NCI-H2107 (cell line): ENCODE results near the gene MTURN.

Source experiments
- DNase-seq: peaks from one replicate; lab custom pipeline; 2025; lab: John Stamatoyannopoulos, UW

MTURN gene

DNA sequence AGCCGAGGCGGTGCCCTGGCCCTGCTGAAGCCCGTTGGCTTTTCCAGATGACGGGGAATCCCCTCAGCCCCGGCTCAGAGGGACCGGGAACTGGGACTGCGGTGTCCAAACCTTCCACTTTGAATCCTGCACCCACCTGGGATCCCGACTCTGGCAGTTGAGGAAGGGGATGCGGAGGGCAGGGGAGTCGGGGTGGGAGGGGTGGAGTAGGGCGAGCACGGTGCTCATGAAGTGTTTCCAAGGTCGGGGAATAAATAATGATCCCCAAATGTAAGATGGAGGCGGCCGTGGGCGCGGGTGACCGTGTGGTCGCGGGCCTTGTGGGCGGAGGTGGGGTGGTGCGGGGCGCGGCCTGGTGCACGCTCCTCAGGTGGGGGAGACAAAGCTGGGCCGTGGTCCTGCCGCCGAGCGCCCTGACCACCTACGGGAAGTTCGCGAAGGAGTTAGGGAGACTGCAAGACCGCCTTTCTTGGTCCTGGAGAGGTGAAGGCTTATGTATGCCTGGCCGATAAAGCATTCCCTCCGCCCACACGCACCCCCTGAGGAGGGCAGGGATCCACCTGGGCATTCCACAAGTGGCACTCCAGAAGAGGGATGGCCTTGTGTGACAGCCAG is 1.4 kb downstream of the MTURN start:
- no peak for DNase-seq

DNA sequence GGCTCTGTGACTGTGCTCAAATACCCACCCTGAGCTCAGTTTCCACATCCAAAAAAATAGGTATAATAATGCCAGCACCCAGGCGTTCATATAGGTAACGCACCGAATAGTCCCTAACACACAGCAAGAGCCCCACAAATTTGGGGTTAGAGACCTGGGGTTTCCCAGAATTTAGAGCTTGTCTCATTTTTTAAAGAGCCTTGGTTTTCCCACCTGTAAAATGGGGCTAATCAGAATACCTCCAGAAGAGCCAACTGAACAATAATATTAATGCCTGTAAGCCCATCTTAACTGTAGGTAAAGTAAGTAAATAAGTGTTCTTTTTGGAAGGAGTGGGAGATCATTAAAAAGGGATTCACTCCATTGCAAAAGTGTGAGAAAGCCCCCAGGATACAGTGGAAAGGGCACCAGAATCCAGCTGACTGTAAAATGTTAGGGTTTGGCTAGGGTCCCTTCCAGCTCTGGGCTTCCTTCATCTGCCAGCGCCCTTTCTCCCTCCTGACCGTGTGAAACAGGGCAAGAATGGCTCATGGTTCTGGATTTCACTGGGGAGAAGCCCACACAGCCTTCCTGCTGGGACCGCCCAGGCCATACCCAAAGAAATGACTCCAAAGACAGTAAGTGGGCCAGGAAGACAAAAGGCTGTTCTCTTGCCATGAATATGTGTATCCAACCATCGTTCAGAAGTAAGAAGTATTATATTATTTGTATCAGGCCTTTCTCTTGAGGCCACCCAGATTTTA is 2.1 kb downstream of the MTURN start:
- no peak for DNase-seq

DNA sequence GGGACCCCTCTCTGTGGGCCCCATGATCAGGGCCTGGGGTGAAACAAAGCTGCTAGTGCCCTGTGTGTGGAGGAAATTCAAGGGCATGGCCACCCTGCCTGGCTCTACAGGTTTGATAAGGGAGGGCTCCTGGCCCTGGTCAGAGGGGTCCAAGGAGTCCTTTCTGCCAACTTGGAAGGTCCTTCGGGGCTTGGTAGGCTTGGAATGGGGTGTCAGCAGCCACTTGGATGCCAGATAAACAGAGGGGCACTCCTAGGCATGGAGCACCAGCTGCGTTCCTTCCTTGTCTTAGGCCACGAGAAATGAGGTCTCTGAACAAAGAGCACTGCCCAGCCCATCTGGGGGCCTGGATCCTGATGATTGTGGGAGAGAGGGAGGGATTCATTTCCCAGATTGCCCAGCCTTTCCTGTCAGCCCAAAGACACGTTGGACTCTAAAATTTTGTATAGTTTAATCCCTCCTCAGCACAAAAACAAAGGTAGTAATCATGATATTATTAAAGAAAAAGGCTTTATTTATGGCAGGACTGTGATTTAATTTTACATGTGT is 5.1 kb downstream of the MTURN start:
- no peak for DNase-seq

DNA sequence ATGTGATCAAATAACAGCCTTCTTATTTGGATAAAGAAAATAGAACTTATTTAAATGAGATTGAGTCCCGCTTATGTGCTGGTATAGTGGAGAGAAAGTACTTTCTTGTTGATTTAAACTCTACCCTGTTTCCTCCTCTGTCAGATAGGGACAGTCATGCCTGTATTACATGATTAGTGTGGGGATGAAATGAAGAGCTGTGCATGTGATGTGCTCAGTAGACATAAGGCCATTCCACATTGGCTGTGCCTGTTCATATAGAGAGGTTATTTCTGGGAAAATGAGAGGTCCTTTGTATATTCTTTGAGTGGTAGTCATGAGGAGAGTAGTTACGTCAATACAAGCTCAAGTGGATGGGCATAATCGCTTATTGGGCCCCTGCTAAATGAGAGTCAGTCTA is 5.7 kb downstream of the MTURN start:
- no peak for DNase-seq

DNA sequence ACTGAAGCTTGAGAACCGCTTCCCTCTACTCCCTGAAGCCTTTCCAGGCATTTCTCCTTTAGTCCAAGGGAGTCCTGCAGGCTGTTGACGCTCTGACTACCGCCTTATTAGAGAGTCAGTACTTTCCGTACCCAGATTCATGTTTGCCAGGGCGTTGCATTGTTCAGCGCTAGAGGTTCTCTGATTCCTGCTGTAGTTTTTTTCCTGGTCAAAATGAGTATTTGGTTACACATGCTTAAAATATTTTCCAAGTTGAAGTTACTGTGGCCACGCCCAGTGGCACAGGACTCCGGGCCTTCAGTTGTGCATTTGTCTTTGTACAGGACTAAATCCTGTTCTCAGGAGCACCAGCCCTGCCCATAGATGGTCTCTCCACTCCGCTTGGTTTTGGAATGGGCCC is 7.9 kb downstream of the MTURN start:
- peak; percentile 76 for DNase-seq

DNA sequence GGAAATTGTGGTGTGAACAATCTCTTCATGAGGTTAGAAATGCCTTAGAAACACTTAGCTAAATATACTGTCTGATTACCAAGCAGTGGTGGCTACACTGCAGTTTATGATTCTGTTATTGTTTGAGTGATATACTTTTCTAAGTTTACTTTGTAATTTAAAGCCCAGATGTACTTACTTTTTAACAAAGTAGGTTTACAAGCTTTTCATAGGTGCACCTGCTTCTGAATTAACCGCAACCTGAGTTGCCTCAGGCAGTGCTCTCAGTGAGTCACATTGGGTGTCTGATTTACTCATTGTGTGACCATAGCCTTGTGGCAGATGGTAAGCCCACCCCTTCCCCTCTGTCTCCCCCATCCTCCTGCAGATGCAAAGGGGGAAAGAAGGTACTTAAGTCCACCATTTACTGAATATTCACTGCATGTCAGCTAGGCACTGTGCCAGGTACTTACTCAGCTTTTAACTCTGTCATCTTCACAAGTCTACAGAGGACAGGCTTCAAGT is 9.0 kb downstream of the MTURN start:
- peak; percentile 90 for DNase-seq

DNA sequence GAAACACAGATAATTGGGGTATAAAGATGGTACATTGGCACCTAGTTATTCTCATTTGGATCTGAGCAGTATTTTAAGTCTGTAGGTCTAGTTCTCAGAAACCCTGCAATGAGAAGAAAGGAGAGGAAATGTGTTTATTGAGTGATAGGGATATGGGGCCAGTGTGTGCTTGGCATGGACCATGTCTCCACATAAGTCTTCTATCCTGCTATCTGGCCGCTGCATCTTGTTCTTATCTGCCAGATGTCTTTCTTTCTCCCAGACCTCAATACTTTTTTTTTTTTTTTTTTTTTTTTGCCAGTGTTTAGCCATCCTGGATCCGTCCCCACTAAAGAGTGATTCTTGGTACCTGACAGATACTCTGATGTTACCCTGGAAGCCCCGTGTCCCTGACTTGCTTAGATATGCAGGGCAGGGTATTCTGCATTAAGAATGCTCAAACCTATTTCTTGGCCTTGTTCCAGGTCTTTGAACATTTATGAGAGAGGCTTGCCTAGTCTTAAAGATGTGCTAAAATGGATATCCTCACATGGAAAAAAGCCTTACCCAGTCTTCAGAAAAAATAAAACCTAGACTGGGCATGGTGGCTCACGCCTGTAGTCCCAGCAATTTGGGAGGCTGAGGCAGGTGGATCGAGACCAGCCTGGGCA is 10.0 kb downstream of the MTURN start:
- no peak for DNase-seq

DNA sequence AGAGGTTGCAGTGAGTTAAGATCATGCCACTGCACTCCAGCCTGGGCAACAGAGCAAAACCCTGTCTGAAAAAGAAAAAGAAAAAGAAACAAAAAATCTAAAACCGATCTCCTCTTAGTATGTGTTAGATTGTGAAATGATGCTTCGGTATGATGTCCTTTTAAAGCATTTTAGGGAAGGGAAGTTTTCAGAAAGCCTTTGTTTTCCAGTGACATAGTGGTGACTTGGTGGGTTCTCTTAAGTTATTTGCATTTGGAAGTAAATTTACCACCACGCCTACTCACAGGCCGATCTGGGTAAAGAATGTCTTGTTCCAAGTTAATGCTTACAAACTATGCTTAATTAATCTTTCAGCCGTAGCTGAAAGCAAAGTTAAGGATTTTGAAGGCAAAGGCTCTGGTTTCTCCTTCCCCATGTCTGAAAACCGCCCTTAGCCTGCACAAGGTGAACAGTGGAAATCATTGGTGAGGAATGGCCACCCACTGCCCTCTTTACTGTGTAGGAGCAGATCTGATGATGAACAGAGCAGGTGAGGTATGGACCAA is 10.7 kb downstream of the MTURN start:
- no peak for DNase-seq

DNA sequence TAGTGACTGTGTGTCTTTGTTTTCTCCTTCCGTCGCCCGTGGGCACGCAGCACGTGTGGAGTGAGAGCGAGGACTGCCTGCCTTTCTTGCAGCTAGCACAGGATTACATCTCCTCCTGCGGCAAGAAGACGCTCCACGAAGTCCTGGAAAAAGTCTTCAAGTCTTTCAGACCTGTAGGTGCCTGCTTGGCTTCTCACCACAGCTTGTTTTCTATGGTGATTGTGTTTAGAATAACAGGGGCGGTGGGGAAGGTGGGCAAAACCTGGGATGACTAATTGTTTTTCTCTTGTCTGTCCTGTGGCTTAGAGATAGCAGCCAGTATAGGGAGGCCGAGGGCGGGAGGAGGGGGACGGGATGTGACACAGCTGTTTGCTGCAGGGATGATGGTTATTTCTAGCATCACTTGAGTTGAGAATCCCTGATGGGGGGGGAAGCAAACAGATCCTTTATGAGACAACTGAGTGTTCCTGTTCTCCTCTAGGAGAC is 11.4 kb downstream of the MTURN start:
- no peak for DNase-seq

DNA sequence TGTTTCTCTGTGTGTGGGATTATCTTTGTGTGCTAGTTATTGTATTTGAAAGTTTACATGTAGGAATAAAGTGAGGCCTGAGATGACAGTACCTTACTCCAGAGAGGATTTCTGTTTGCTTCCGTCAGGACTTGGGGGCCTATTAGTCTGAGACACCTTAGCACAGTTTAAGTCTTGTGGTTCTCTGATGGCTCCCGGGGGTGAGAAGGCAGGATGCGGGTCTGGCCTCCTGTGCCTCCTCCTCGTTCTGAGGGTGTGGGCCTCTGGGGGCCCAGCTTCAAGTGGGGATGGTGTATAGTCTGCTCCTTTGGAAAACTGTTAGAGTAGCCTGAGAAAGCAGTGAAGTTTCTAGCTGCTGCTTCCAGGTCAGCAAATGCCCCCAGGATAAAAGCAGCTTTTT is 12.4 kb downstream of the MTURN start:
- no peak for DNase-seq

DNA sequence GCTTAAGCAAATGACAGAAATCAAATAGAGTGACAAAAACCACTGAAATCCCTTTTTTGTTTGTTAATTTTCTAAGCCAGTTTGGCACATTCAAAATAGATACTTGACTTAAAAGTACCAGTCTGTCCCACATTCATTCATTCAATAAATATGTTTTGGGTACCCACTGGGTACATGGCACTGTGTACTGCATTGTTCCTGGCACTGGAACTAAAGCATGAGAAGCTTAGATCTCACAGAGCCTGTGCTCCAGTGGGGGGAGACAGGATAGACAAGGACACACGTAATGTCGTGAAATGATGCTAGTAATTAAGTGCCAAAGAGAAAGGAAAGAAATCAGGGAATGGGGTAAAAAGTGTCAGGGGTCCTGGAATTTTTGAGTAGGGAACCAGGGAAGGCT is 13.0 kb downstream of the MTURN start:
- DNase-seq, result no peak

DNA sequence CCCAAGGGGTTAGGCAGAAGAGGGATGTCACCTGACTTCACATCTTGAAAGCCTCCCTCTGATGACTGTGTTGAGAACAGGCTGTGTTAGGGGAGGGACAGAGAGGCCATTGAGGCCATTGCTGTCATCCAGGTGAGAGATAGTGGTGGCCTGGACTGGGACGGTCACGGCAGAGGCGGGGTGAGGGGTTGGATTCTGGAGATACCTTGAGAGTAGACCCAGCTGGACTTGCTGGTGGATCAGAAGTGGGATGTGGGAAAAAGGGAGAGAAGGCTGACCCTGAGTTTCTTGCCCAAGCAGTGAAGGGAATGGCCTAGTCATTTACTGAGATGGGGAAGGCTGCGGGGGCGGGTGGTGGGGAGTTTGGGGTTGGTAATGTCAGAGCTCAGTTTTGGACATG is 13.6 kb downstream of the MTURN start:
- no peak for DNase-seq

DNA sequence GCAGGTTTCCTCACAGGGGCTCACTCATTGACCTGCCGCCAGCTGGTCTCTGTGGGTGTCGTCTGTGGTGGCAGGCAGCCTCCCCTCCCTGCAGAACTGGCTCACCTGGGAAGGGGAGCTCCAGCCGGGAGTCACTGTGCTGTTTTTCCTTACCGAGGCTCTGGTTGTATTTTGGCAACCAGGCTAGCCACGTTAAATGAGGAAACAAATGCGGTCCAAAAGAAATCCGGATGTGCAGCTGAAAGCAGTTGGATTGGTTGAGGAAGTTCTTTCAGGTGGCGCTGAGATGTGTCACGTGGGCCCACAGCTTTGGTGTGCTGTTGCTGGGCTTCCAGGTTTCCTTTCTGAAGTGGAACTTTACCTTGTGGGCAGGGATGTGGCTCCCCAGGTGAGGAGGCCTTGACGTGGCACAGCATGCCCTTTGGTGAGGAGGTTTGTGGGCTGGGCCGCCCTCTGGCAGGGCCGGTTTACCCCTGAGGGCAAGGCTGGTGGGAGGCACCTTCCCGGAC is 14.2 kb downstream of the MTURN start:
- peak; percentile 89 for DNase-seq

DNA sequence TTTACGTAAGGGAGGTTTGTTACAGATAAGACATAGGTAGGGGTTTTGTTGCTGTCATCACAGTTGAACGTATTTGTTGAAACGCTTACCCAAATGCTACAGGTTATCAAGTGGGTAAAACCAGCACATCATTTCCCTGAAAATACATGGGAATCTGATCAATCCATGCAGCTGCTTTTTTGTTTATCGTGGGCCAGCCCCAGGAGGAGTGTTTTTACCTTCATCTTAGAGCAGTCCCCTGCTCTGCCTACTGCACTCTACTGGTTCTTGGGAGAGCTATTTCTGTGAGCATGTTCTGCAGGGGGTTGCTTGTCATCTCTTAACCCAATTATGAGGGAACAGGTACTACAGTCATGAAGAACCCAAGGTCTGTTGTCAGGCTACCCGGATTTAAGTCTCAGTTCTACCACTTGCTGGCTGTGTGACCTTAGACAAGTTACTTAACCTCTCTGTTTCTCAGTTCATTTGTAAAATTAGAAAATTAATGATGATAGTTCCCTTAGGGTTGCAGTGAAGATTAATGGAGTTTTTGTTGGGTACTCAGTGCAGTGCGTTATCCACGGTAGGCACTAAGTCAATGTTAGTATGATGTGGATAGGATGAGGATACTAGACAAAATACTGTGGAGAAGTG is 15.0 kb downstream of the MTURN start:
- no peak for DNase-seq

DNA sequence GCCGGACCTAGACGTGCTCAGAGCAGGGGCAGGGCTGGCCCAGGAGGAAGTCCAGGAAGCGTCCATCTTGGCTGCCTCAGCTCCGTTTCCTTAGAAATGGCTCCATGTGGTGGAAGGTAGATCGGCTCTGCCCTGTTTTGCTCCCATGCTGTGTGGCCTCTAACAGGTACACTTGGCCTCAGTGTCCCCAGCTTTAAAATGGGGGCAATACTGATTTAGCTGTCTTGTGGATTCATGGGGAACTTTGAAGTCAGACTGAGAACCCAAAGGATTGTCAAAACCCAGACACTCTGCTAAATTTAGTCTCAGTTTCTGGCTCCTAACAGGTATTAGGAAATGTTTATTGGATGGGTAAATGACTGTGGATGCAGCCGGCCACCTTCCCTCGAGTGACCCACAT is 15.9 kb downstream of the MTURN start:
- DNase-seq, result no peak

DNA sequence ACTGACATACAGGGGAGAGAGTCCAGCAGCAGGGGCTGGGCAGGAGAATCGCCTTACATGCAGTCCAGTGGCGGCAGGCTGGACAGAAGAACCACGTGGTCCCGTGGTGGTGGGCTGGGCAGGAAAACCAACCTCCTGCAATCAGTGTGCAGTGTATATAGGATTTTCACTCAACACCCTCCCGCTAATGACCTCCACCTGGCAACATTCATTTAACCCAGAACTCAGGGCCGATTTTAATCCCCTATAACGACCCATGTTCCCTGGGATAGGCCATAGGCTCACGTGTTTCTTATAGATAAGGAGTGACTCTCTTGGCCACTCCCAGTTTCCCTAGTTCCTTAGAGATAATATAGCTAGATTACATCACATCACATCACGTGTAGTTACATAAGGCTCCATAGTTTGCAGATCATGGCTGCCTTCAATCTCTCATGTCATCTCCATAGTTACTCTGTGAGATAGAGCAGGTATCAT is 19.4 kb downstream of the MTURN start:
- no peak for DNase-seq

DNA sequence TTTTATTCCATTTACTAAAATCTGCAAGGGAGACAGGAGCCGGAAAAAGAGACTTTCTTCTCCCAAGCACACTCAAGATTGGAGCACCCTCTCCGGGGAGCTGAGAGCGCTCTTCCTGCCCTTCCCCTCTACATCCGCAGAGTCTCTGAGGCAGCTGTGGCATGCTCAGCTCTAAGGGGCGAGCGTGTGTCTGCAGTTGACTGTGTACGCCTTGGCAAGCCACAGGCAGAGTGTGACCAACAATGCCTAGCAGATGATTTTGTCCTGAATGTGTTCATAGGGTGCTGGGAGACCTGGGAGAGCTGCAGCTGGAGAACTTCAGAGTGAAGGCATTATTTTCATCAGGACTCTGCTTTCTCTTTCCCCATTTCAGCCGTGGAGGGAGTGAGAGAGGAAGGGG is 20.7 kb downstream of the MTURN start:
- peak; percentile 49 for DNase-seq

DNA sequence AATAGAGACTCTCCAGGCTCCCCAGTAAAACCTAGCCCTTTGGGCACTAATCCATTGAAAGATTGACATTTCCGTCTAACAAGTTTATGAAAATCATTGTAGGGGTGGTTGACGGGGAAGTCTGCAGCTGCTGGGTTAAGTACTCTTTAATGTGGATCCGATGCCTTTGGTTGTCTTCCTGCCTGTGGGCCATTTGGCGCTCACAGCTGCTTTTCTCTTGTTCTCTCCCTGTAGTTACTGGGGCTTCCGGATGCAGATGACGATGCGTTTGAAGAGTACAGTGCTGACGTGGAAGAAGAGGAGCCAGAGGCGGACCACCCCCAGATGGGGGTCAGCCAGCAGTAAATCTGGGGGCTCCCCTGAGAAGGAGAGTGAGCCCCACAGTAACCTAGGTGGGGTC is 22.4 kb downstream of the MTURN start:
- DNase-seq, result no peak

DNA sequence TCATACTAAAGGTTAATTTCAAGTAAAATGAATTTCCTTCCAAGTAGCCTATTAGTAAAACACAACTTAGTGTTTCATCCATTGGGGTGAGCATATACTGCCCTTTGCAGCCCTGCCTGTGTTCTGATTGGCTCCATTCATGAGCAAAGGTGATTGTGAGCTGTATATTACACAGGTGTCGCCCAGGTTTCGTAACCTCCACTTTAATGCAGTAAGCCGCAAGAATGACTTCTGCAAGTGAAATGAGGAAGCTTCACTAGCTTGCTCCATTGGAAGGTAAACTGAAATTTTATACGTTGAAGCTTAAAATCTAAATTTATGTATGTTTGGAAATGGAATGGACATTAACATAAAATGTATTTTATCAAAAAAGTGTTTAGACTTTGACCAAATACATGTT is 24.4 kb downstream of the MTURN start:
- DNase-seq, result no peak

DNA sequence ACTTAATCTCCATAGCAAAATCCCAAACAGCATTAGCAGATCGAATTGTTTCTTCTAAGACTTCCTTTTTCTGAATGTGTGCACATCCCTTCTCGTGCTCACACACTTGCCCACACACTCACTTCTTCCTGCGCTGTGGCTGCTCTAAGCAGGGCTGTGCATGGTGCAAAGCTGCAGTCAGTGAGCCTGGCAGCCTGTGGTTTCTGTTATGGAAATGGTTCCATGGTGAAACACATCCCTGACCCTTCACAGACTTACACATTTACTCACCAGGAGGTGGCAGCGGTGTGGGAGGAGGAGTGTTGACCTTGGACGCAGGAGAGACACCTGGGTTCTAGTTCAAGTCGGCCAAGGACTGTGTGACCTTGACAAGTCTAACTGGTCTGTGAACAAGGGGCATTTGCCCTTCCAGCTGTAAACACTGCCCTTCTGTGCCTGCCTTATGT is 24.9 kb downstream of the MTURN start:
- DNase-seq, result no peak

DNA sequence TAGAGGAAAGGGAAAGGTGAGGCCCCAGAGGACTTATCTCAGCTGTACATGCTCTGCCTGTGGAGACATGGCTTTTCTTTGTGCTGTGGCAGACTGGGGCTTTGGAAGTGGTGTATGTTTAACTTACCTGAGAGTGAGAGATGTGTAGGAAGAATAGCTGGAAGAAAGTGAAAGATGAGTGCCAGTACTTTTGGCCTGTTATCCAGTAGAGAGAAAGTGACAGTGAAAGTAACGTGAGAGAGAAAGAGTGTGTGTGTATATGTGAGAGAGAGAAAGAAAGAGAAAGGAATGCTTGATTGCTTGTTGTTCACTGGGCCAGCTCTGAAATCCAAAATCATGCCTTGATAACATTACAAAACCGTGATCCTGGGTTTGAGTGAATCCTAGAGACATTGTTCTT is 25.5 kb downstream of the MTURN start:
- no peak for DNase-seq

DNA sequence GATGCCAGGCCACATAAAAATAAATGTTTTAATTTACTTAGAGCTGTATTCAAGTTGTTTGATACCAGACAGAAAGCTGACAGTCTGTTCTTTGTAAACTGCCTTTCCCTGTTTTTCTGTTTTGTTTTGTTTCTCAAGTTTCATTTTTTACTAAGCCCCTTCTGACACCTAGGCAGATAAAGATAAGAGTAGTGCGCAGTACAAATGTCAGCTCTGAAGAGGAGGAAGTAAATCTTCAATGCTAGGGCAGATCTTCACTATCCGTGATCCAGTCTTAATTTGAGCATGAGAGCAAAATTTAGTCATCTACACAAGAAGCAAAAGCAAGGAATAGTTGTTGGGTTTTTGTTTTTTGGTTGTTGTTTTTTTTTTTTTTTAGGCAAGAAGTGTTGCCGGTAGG is 27.3 kb downstream of the MTURN start:
- DNase-seq, result no peak
